Measurements from ENCODE around the gene SARDH. TPM values are rescaled to one million over a fixed set of nuclear protein-coding genes. Genes with fewer than 3 reads are reported as not detected.

SARDH gene
- total RNA-seq, 4 donors from 2014 or later: 0.39 to 2.9 (median 0.59) TPM

DNA sequence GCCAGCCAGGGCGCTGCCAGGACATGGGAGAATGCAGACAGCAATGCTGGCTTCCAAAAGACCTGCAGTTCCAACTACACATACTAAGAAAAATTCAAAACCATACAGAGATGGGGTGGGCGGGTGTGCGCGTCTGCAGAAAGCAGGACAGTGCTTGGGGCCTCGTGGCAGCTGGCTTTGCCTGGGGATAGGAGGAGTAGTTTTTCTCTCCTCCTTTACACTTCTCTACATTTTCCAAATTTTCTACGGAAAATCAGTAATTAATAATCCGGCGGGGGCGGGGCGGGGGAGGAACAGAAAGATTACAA is 43.6 kb upstream of the SARDH start:
- Histone ChIP-seq H3K4me1 (no peaks in the 10 kb centered on the region), H3K9me3 (no peaks in the 10 kb centered on the region), H3K27me3 (no peaks in the 10 kb centered on the region), H3K27ac (no peak overlapping the region), H3K36me3 (no peaks in the 10 kb centered on the region), H3K4me3 (no peak overlapping the region)
- no peak for ATAC-seq
- in situ Hi-C loops (cut with MboI; ENCODE audit: low sequenced_read_pairs in 4 of 4) (no loop called here), intact Hi-C loops (cut with DNase I; ENCODE audit: low total_unique reads) (no loop called here)
- TF ChIP-seq, protein P1, sequence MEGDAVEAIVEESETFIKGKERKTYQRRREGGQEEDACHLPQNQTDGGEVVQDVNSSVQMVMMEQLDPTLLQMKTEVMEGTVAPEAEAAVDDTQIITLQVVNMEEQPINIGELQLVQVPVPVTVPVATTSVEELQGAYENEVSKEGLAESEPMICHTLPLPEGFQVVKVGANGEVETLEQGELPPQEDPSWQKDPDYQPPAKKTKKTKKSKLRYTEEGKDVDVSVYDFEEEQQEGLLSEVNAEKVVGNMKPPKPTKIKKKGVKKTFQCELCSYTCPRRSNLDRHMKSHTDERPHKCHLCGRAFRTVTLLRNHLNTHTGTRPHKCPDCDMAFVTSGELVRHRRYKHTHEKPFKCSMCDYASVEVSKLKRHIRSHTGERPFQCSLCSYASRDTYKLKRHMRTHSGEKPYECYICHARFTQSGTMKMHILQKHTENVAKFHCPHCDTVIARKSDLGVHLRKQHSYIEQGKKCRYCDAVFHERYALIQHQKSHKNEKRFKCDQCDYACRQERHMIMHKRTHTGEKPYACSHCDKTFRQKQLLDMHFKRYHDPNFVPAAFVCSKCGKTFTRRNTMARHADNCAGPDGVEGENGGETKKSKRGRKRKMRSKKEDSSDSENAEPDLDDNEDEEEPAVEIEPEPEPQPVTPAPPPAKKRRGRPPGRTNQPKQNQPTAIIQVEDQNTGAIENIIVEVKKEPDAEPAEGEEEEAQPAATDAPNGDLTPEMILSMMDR (IDR thresholded peaks at IDR 0.05 in 4 of 5, conservative IDR thresholded peaks at IDR 0.05 in 1 of 5): no peak
- no peak for TF ChIP-seq POLR2A (IDR thresholded peaks at IDR 0.05)
- DNase-seq: no peak

DNA sequence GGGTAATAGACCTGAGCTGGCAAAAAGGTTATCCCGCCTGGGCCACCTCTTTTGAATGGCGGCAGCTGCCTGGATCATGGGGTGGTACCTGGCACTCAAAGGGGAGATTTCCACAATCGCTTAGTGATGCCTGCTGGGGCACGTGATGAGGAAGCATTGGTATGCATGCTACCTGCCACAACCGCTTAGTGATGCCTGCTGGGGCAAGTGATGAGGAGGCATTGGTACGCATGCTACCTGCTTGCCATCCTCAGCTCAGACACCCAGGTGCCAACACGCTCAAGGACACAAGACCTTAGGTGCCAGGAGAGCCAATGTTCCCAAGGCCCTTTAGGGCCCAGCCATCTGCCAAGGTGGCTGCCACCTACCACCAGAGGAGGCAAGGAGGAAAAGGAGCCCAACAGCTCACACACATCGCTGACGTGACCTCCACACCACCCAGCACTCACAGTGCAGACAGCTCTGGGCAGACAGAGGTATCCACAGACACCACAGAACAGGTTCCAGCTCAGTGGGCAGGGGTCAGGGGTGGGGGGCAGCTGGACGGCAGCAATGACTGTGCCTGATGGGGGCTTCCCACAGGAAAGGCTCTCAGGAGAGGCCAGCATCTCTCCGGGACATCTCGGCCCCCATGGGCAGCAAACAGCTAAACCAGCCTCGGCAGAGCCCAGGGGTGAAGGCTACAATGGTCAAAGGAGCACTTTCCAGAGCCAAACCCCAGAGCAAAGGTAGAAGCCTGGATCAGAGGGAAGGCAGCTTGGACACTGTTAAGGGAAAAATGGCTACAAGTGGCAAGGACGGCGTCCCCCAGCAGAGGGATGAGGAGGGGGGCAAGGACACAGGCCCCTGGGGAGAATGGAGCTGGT is 43.0 kb upstream of the SARDH start:
- Histone ChIP-seq H3K27me3 (no peaks in the 10 kb centered on the region), H3K4me3 (no peak overlapping the region), H3K36me3 (no peaks in the 10 kb centered on the region), H3K9me3 (no peaks in the 10 kb centered on the region), H3K27ac (no peak overlapping the region), H3K4me1 (no peaks in the 10 kb centered on the region)
- in situ Hi-C loops (cut with MboI; ENCODE audit: low sequenced_read_pairs in 4 of 4) (no loop called here), intact Hi-C loops (cut with DNase I; ENCODE audit: low total_unique reads) (no loop called here)
- no peak for TF ChIP-seq POLR2A (IDR thresholded peaks at IDR 0.05)
- TF ChIP-seq, protein P1 (IDR thresholded peaks at IDR 0.05 in 4 of 5, conservative IDR thresholded peaks at IDR 0.05 in 1 of 5): no peak
- ATAC-seq (no peak), DNase-seq (no peak)

DNA sequence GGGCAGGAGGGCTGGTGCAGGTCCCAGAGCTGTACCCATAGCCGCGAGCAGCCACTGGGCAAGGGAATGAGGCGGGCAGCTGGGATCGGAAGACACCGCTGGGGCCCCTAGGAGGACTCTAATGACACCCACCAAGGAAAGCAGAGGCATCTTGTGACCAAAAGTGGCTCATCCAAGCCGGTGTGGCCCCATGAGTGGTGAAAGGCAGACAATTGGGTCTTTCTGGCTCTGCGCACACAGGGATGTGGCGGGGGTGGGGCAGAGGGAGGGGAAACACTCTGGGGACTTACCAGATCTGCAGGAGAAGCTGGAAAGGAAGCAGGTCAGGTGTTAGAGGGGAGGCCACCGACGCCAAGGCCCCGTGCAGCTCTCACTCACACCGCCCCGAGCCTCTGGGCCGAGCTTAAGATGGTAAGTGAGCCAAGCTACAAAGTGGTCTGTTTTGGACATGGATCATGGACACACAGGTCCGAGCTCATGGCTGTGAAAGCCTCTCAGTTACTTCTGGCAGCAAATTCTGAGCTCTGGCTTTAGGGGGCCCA is 42.3 kb upstream of the SARDH start:
- no peaks in the 10 kb centered on the region for H3K27me3 ChIP-seq
- in situ Hi-C loops (cut with MboI; ENCODE audit: low sequenced_read_pairs in 4 of 4): no loop called here
- H3K4me1 ChIP-seq: no peaks in the 10 kb centered on the region
- no peaks in the 10 kb centered on the region for H3K9me3 ChIP-seq
- DNase-seq (no peak), ATAC-seq (no peak)
- intact Hi-C loops (cut with DNase I; ENCODE audit: low total_unique reads): no loop called here
- TF ChIP-seq, protein P1 (IDR thresholded peaks at IDR 0.05 in 4 of 5, conservative IDR thresholded peaks at IDR 0.05 in 1 of 5): no peak
- TF ChIP-seq POLR2A (IDR thresholded peaks at IDR 0.05): no peak
- H3K27ac ChIP-seq: no peak overlapping the region
- no peak overlapping the region for H3K4me3 ChIP-seq
- no peaks in the 10 kb centered on the region for H3K36me3 ChIP-seq

DNA sequence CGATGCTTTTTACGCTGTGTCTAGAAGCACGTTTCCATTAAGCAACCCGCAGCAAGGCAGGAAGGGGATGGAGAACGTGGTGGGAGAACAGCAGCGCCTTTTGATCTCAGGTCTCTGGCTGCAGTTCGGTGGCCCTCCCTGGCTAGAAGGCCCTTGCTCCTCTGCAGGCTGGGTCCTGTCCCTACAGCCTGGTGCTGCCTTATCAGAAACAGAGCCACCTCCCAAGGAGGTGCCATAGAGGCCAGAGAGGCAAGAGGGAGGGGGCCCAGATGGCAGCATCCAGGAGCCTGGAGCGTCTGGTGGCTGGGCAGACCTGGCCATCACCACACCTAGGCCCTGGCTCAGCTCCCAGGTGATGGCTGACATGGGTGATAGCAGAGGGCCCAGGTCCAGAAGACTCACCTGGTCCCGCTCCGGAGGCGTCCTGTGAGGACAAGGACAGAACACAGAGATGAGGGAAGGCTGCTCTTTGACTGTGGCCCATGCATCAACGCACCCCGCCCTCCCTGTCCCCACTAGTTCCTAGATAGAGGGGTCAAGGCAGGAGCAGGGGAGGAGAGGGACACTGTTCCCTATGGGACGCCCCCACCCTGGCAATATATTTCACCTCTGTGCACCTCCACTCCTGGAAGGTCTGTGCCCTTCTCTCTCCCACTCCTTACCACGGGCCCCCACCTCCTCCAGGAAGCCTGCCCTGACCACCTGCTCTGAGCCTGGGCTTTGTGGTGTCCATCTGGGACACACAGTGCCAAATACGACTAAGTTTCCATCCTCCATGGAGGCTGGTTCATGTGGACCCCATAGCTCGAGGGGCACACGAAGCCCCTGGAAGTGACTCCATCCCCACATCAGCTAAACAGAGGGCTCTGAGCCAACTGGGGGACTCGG is 41.6 kb upstream of the SARDH start:
- intact Hi-C loops (cut with DNase I; ENCODE audit: low total_unique reads): no loop called here
- H3K36me3 ChIP-seq: no peaks in the 10 kb centered on the region

More for the DNA sequence above, 41.6 kb upstream of the SARDH start:
- Histone ChIP-seq H3K9me3 (no peaks in the 10 kb centered on the region), H3K4me1 (no peaks in the 10 kb centered on the region), H3K4me3 (no peak overlapping the region), H3K27ac (no peak overlapping the region), H3K27me3 (no peaks in the 10 kb centered on the region)
- in situ Hi-C loops (cut with MboI; ENCODE audit: low sequenced_read_pairs in 4 of 4): no loop called here
- ATAC-seq: no peak
- DNase-seq: no peak
- TF ChIP-seq, protein P1 (IDR thresholded peaks at IDR 0.05 in 4 of 5, conservative IDR thresholded peaks at IDR 0.05 in 1 of 5): no peak
- no peak for TF ChIP-seq POLR2A (IDR thresholded peaks at IDR 0.05)
